Retina (tissue), 1 donor: Measurements from ENCODE around the gene C3orf85.

ENCODE experiments used
- DNase-seq: peaks from one replicate; pipeline ENCODE4 v3.0.0-alpha.2; 2016

C3orf85 gene

GRCh38 chr3:109154979-109155378 is 18.5 kb downstream of the C3orf85 start:
- no peak for DNase-seq

- no peak for DNase-seq
Measured at GRCh38 chr3:109155828-109156227, 19.3 kb downstream of the C3orf85 start.

GRCh38 chr3:109161487-109162123 is 25.1 kb downstream of the C3orf85 start:
- DNase-seq, result no peak

GRCh38 chr3:109165905-109166304 is 29.4 kb downstream of the C3orf85 start:
- no peak for DNase-seq

GRCh38 chr3:109171479-109171878 is 35.0 kb downstream of the C3orf85 start:
- DNase-seq, result no peak

- DNase-seq, result no peak
Measured at GRCh38 chr3:109175411-109175810, 38.9 kb downstream of the C3orf85 start.

- DNase-seq, result no peak
Measured at GRCh38 chr3:109176726-109177125, 40.2 kb downstream of the C3orf85 start.

GRCh38 chr3:109177908-109178307 is 41.4 kb downstream of the C3orf85 start:
- DNase-seq, result no peak

- no peak for DNase-seq
Measured at GRCh38 chr3:109178708-109179107, 42.2 kb downstream of the C3orf85 start.

- DNase-seq, result no peak
Measured at GRCh38 chr3:109184726-109185125, 48.2 kb downstream of the C3orf85 start.

GRCh38 chr3:109187390-109187789 is 50.9 kb downstream of the C3orf85 start:
- no peak for DNase-seq

GRCh38 chr3:109188741-109189140 is 52.2 kb downstream of the C3orf85 start:
- peak; percentile 67 for DNase-seq

GRCh38 chr3:109191421-109191820 is 54.9 kb downstream of the C3orf85 start:
- DNase-seq, result no peak

- DNase-seq, result no peak
Measured at GRCh38 chr3:109195815-109196214, 59.3 kb downstream of the C3orf85 start.
